NB4 (cell line): ENCODE results near the gene PTPRD.
A peak's percentile ranks its signal among the peaks of the same experiment; 100 is the strongest.
"Not testable (repeated sequence)": the region's sequence is repeated elsewhere in the genome, so short reads cannot be mapped to it uniquely, and the experiment has no call there.

ENCODE experiments used
- DNase-seq: peaks from one replicate; pipeline ENCODE4 v3.0.0; 2010; ENCODE audit warnings: low read depth
- H3K4me3 ChIP-seq: one replicate; pipeline ENCODE4 v1.5.1; 2011; ENCODE audit warnings: mild to moderate bottlenecking, low read depth, low read length, moderate library complexity
- MYC ChIP-seq: IDR thresholded peaks from 2 replicates; pipeline ENCODE4 v1.6.1; 2011; ENCODE audit warnings: low read depth, low read length
- POLR2A ChIP-seq: IDR thresholded peaks from 2 replicates; pipeline ENCODE4 v1.6.1; 2011; ENCODE audit warnings: mild to moderate bottlenecking; ENCODE audit not compliant: insufficient read length; ENCODE audit errors: extremely low read depth
- TF ChIP-seq, protein P1 (sequence below): IDR thresholded peaks from 2 replicates; pipeline ENCODE4 v1.6.1; 2011; ENCODE audit warnings: low read depth, low read length
- TF ChIP-seq, protein P2 (sequence below): IDR thresholded peaks from one replicate; pipeline ENCODE4 v1.5.1; 2012; ENCODE audit warnings: low read depth, low read length

Gene PTPRD

DNA sequence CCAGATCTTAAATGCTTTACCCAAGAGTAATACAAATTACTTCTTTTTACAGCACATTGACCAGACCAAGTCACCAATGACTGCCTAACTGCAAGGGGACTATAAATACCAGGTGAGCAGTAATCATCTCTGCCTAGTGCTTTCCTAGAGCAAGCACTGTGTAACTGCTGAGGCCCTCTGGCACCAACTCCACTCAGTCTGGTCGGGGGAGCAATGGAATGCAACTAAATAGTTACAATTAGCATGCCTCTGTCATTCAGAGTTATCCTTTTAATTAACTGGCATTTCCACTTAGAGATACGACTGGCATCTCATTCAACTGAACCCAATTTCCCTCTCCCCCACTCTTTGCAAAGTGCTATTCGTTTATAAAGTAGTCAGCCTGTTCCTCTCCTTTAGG, 1504.2 kb downstream of the PTPRD start:
- no peak overlapping the region for H3K4me3 ChIP-seq
- DNase-seq, result no peak
- TF ChIP-seq MYC (no peak), POLR2A (no peak)
- TF ChIP-seq, protein P1, sequence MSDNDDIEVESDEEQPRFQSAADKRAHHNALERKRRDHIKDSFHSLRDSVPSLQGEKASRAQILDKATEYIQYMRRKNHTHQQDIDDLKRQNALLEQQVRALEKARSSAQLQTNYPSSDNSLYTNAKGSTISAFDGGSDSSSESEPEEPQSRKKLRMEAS, result no peak
- TF ChIP-seq, protein P2, sequence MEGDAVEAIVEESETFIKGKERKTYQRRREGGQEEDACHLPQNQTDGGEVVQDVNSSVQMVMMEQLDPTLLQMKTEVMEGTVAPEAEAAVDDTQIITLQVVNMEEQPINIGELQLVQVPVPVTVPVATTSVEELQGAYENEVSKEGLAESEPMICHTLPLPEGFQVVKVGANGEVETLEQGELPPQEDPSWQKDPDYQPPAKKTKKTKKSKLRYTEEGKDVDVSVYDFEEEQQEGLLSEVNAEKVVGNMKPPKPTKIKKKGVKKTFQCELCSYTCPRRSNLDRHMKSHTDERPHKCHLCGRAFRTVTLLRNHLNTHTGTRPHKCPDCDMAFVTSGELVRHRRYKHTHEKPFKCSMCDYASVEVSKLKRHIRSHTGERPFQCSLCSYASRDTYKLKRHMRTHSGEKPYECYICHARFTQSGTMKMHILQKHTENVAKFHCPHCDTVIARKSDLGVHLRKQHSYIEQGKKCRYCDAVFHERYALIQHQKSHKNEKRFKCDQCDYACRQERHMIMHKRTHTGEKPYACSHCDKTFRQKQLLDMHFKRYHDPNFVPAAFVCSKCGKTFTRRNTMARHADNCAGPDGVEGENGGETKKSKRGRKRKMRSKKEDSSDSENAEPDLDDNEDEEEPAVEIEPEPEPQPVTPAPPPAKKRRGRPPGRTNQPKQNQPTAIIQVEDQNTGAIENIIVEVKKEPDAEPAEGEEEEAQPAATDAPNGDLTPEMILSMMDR, result no peak

DNA sequence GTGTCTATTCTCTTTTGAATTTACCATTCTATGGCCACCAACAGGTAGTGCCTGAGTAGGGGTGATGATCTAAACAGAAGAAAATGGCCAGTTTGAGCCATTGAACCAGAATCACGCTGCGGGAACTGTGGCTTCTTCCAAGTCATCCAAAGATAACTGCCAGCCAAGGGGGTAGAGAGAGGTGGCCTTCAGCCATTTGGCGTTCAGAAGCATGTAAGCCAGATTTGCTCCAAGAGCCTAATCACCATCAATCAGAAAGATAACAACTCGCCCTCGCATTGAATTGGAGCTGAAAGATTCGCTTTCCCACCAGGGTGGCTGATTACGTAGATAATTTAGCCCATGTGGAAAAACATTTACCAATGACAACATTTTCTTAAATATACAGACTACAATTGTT, 1510.5 kb downstream of the PTPRD start:
- TF ChIP-seq, protein P2, result no peak
- TF ChIP-seq POLR2A (no peak), MYC (no peak)
- TF ChIP-seq, protein P1, result no peak
- H3K4me3 ChIP-seq, result no peak overlapping the region
- no peak for DNase-seq

DNA sequence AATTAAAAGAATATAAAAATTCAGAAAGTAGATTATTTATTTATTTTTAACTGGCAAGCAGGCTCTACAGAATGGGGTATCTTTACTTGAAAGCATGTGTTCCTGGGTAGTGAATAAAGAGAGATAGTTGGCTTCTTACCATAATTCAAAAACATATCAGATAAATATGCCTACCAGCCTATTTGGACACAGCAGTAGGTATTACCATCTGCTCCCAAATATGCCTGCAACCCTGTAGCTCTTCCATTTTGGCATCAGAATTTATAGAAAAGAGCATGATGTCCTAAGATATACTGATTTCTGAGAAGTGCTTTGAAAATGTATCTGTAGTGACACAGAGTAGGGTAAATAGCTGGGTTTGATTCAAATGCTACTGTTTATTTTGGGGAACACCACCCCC, 1512.7 kb downstream of the PTPRD start:
- no peak overlapping the region for H3K4me3 ChIP-seq
- DNase-seq, result no peak
- TF ChIP-seq POLR2A, result no peak

DNA sequence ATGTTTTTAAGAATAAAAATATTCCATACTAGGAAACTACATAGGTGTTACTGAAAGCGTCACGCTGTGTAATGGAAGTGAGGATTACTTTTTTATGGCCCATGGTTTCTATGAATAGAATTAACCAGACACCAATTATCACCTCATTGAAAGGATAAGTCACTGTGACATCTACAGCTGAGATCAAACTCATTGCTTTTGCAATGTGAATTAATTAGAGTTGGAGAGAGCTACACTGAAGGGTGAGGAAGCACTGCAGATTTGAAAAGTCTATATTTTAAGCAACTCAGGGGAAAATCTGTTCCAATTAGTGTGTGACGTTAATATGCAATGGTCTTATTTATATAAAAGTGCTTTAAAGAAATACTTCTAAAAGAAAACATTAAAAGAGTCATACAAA, 1513.2 kb downstream of the PTPRD start:
- no peak for DNase-seq

DNA sequence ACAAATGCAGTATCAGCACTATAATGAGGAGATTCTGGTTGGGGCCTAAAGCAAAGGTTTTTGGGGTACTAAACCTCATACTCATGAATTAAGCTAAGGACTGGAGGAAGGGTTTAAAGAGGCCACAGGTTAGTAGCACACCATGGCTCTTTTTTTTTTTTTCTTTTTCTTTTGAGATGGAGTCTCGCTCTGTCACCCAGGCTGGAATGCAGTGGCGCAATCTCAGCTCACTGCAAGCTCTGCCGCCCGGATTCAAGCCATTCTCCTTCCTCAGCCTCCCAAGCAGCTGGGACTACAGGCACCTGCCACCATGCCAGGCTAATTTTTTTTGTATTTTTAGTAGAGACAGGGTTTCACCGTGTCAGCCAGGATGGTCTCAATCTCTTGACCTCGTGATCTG, 1515.5 kb downstream of the PTPRD start:
- H3K4me3 ChIP-seq, DNase-seq: not testable (repeated sequence)

More for the DNA sequence above, 1513.2 kb downstream of the PTPRD start:
- no peak overlapping the region for H3K4me3 ChIP-seq
- TF ChIP-seq, protein P2, result no peak
- TF ChIP-seq POLR2A, result no peak
- TF ChIP-seq, protein P1, result no peak
- no peak for TF ChIP-seq MYC

DNA sequence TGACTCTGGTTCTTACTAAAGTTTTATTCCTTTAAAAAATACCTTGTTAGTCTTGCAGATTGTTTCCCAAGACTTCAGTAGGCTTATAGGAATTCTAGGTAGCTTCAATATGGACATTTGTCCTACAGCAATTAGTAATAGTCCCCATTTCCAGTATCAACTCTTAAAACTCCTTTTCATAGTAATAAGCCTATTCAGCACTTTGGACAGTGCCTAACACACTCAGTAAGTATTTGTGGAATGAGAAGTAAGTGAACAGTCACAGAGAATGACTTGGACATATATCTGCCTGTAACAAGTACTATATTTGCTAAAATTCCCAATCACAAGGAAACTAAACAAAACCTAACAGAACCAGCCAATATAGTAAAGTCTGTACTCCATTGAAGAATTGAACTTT, 1521.4 kb downstream of the PTPRD start:
- peak; percentile 20 for DNase-seq
- TF ChIP-seq, protein P1, result no peak
- no peak for TF ChIP-seq POLR2A
- TF ChIP-seq, protein P2, result no peak
- no peak for TF ChIP-seq MYC

DNA sequence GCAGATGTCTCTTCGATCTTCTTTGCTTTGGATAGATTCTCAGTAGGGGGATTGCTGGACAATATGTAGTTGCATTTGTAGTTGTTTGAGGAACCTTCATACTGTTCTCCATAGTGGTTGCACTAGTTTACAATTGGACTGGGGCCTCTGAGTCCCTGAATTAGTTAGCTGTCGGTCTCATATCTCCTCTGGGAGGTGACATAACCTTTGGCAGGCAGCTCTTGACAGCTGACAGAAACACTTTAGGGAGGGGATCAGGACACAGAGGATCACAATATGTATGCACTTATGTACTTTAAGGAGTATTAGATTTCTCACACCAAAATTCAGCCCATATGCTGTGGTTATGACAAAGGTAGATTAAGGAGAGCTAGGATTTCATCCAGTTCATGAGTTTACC, 1533.3 kb downstream of the PTPRD start:
- H3K4me3 ChIP-seq, result no peak overlapping the region
- no peak for DNase-seq
- TF ChIP-seq, protein P1, result no peak
- TF ChIP-seq, protein P2, result no peak
- TF ChIP-seq MYC (no peak), POLR2A (no peak)

More for the DNA sequence above, 1521.4 kb downstream of the PTPRD start:
- no peak overlapping the region for H3K4me3 ChIP-seq
